Stimulated activated CD4-positive, alpha-beta T cell treated with anti-CD3 and anti-CD28 coated beads, Interleukin-4, amount 100 ng/mL, for 48 hours (primary cell): ENCODE results near the gene APCS.

ENCODE experiments used
- DNase-seq, 2 donors: peaks; one replicate each; pipeline ENCODE4 v3.0.0-alpha.2; 2020; ENCODE audit warnings: low read depth in 2 of 2

Gene APCS, protein sequence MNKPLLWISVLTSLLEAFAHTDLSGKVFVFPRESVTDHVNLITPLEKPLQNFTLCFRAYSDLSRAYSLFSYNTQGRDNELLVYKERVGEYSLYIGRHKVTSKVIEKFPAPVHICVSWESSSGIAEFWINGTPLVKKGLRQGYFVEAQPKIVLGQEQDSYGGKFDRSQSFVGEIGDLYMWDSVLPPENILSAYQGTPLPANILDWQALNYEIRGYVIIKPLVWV

DNA sequence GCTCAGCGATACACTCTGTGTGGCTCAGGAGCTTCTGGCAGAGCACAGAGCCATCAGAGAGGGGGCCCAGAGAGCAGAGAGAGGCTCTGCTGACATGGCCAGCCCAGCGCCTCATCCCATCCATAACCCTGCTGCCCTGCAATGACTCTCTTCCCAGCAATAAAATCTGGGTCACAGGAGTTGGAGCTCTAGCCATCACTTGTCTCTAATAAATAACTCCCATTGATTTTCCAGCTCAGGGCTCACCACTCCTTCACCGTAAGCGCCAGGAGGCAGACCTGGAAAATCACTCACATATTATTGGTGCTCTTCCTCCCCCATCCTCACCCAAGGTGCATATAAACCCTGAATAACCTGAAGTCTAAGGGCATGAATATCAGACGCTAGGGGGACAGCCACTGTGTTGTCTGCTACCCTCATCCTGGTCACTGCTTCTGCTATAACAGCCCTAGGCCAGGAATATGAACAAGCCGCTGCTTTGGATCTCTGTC is at the start of gene APCS:
Gene APCS (plus strand): TSS at position 366 of the 491 bp plus-strand sequence. CDS start 96 bp downstream, at position 462.
- no peak for DNase-seq

DNA sequence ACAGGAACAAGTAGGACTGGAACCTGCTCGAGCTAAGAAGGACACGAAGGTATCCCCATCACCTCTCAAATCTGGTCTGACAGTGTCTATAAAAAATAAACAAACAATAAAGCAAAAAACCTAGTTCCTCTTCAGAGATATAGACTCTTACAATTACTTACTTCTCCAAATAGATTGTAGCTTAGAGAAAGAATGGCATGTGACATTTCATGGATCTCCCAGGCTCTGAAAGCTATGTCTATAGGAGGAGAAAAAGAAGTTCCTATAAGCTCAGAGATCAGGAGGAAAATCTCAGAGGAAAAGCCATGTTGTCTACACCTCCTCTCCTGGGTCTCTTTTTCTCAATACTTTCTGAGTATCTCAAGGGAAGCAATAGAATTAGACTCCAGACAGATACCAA is 39.5 kb upstream of the APCS start:
- no peak for DNase-seq

DNA sequence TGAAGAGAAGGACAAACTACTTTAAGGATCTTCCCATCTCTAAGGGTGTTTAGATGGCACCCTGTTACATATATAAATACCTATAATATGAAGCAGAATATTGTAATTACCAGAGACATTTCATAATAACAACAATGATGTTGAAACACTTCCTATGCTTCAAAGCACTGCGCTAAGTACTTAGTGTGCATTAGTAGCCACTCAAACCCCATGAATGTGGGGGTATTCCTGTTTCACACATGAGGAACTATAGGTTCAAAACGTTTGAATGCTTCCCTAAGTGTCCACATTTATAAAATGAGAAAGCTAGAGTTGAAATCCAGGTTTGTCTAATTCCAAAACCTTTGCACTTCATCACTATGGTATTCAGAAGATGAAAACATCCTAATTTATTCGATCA is 33.4 kb upstream of the APCS start:
- DNase-seq: no peak

DNA sequence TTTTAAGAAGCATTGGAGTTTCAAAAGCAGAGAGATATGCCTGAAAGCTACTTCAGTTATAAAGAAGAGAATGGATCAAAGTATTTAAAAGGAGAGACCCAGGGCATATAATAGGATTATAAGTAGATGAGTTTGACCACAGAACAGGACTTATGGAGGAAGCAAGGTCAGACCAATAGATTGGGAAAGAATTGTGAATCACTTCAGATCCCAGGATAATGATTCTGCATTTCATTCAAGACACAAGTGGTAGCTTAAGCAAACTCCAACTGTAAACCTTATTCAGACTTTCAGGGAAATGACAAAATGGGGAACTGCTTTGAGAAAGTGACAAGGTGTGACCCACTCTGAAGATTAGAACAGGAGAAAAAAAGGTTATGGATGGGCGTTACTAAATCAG is 32.9 kb upstream of the APCS start:
- no peak for DNase-seq

DNA sequence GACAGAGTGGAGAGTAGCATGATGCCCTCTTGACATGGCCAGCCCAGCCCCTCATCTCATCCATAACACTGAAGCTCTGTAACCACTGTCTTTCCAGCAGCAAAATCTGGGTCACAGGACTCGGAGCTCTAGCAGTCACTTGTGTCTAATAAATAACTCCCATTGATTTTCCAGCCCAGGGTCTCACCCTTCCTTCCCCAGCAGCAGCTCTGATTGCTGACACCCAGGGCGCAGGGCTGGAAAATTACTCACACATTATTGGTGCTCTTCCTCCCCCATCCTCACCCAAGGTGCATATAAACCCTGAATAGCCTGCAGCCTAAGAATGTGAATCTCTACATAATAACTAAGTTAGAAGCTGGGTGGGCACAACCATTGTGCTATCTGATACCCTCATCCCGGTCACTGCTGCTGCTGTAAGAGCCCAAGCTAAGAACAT is 30.7 kb upstream of the APCS start:
- no peak for DNase-seq

DNA sequence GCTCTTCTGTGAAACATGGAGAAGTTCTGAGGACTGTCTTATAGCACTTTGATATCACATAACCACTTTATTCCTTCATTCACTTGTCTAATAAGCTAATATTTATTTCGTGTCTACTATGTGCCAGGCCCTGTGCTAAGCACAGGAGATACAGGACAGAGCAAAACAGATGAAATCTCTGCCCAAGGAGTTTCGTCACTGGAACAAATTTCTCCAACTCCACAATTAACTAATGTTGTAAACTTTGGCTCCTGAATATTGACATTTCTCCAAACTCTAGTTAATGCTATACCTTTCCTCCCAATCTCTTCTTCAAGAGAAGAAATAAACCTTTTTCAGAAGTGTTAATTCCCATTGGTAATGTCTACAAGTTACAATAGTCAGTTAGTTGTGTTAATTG is 27.0 kb upstream of the APCS start:
- DNase-seq: no peak

DNA sequence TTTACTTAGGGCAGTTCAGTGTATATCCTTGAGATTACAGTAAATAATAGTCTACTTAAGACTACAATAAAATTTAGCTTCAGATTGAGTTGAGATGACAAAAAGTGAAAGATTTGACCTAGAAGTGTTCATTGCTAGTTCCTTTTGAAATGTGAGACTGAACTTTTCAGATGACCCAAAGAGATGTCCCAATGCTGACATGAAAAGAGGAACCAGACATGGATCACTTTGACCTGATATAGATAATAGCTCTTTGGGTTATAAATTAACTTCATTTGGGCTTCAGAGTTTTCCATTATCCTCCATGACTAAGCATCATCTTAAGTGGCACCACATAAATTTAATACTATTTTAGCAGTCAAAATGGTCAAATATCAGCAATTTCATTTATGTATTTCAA is 26.1 kb upstream of the APCS start:
- DNase-seq: no peak

DNA sequence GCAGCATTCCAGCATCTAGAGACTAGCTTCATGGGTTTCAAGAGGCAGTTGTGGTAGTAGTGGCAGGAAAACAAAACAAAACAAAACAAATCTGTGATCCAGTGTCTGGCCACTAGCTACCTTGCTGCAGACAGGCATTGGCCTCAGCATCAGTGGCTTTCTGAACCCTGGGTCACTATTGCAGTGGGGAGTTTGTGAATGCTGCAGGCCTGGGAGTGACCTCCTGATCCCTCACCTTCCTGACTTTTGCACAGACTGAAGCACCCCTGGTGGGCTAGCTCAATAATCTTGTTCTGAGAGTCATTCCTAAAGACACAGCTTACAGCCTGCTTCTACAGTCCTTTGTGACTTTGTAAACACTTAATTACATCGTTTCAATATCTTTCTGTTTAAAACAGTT is 24.9 kb upstream of the APCS start:
- no peak for DNase-seq

DNA sequence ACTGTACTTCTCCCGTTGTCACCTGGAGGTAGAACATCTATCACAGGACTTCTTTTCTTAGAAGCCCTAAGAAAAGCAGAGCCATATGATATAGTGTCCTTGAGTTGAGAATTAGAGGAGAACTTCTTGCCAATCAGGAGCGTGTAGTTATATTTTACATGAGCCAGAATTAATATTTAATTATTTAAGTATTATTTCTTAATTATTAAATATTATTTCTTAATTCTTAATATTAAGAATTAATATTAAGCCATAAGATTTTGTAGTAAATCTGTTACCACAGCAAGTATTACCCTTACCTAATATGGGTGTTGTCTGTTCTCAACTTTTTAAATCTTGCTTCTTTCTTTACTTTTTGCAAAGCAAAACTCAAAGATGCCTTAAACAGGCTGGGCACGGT is 10.2 kb upstream of the APCS start:
- DNase-seq: no peak

DNA sequence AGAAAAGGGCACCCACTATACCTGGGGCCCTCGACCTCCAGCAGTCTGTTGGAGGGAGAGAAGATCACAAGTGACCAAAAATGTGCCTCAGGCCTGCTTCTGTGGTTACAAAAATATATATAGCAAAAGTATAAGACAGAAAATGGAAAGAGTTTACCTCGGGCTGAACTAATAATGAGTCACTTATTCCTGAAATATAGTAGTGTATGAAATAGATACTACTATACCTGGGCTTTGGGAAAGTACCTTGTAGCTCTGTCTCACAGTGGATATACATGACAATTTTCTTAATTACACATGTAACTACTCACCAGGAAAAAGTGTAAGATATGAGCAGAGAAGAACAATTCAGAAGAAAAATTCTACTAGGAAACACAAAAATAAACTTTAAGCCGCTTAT is 7.3 kb upstream of the APCS start:
- DNase-seq: no peak

DNA sequence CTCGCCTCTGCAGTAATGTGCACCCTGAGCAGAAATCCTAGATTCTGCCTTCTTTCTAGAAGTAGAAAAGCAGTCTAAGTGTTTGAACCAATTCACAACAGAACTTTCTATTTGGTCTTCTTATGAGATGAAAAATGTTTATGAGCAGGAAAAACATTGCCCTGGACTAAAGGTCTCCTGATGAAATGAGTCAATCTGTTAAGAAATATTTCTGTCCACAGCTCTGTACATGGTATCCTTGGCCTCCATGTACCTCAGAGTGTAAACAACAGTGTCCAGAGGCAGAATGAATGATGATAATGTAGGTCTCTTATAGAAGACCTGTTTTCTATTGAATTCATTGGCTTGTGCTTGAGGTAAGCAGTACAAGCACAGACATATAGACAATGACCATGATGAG is 6.2 kb upstream of the APCS start:
- DNase-seq: no peak

DNA sequence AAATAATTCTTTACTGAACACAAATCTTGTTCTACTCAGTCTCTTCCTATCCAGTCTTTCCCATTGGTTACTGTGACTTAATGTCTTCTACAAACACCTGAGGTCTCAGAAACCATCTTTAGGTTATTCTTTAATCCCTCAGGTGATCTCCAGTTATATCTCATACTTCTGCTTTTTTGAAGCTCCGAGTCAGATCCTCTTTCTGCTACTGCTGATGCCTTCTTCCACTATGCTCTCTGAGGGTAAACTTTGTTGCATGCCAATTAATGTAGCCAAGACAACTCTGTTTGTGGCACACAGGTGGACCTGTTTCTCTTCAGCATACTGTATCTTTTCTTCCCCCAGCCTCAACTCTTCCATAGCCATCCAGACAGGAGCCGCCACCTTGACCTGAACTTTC is 3.1 kb upstream of the APCS start:
- no peak for DNase-seq

DNA sequence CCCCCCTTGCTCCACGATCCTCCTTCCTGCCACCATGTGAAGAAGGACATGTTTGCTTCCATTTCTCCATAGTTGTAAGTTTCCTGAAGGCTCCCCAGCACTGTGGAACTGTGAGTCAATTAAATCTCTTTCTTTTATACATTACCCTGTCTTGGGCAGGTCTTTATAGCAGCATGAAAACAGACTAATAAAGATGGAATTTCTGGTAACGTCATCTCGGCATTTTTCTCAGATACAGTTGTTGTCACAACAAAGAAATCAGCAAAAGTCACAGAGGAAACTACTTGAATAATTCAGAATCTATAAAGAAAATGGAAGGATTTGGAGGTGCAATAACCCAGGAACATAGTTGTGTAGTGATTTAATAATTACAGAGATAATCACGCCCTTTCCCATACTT is 4.4 kb downstream of the APCS start:
- DNase-seq: no peak

DNA sequence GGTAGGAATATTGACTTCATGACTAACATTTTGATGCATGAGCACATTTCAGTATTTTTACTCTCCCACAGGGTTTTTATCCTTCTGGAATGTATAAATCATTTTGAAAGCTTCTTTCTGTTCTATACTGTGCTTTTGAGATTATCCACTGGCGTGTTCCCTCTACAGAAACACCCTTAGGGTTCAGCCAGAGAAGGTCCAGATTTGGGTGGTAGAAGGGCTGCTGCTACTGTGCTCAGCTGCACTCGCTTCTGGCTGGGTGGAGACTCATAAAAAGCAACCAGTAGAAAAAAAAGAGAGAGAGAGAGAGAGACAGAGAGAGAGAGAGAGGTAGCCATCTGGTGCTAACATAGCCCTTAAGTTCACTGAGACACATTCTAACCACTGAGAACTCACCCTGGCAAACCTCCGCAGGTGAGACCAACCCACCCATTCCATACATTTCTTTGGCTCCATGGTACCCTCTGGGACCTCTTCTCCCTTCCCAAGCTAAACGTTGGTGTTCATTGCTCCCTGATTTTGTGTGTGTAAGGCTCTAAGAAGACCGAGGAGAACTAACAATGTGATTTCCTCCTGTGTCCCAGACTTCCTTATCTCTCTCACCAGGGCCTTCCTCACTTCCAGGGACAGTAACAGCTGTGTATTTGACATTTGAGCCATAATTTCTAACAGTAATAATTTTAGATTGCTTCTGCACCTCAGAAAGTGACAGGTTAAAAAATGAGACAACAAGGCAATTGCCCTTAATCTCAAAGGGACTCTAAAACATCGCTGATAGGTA is 7.2 kb downstream of the APCS start:
- no peak for DNase-seq

DNA sequence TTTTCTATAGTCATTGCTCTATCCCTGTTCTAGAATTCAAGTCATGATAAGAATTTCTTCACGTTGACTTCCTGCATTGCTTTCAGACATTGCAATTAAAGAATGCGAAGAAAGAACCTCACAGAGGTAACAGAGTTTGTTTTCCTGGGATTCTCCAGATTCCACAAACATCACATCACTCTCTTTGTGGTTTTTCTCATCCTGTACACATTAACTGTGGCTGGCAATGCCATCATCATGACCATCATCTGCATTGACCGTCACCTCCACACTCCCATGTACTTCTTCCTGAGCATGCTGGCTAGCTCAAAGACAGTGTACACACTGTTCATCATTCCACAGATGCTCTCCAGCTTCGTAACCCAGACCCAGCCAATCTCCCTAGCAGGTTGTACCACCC is 10.6 kb downstream of the APCS start:
- DNase-seq: no peak

DNA sequence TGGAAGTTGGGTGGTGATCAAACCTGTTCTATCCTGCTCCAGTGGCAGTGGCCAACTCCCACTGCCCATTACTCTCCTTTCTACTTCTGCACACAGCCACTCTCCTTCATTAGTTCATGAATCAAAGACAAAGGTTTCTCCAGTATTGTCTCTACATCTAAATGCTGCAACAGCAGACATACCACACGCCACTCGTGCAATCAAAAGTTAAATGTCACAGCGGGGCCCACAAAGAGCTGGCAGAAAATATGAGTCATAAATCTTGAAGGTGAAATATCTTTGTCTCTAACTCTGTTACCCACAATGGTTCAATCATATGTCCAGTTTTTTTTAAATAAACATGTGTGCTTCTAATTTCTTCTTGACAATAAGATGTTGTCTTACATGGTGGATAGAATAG is 13.3 kb downstream of the APCS start:
- no peak for DNase-seq

DNA sequence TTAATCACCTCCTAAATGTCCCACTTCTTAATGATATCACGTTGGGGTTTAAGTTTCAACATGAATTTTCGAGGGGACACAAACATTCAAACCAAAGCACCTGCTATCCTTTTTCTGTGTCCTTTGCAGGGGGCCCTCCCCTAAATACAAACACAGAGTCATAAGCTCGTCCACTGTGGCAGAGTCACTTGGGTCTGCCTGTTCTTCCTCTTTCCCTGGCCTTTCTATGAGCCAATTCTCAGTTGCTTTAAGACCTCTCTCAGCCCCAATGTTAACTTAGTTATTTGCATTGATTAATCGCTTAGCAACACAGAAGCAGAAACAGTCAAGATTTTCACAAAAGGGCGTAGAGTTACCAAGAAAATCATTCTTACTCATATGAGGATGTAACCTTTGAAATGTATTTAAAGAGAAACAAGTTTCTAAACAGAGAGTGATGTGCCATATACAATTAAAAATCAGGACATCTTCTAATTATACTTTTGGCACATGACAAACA is 14.9 kb downstream of the APCS start:
- DNase-seq: no peak

DNA sequence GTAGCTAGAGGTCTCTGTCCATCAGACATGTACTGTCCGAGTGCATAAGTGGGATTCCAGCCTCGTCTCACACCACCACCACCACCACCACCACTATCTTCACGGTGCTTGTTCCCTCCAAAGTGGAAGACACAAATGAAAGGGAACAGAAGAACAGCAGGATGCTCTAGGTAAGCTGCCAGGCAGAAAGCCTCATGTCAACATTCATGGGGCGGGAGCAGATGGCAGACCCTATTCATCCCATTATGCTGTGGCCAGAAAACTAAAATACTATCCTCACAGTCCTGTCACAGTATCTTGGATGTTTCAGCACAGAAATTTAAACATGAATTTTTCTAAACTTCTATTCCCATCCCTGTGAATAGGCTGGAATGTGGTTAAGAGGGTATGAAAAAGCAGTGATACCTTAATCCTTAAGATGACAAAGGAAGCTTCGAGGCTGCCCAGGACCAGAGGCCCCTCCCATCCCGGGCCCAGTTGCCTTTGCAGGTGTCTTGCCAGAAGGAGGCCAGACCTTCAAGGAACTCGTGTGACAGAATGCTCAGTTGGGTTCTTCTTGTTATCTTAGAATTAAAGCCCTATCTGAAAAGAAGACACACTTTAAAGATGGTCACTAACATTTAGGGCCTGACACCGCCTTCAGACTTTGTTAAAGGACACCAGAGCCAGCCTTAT is 24.7 kb downstream of the APCS start:
- no peak for DNase-seq

DNA sequence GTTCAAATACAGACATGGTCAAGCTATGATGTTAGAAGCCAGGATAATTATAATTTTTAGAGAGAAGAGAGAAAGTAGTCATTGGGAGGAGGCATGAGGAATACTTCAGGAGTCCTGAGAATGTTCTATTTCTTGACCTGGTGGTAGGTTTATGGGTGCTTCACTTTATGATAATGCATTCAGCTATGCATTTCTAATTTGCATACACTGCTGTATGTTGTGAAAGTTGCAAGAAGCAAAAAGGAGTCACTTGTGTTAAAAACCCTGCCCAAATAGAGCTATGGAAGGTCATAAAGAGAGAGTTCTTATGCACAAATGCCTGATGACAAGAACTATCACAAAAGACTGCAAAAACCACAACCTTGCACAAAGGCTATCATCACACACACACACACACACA is 45.3 kb downstream of the APCS start:
- no peak for DNase-seq
